Skeletal muscle satellite cell (primary cell): Measurements from ENCODE around the gene ZCCHC8.
A peak's percentile ranks its signal among the peaks of the same experiment; 100 is the strongest.
"Not testable (repeated sequence)": the region's sequence is repeated elsewhere in the genome, so short reads cannot be mapped to it uniquely, and the experiment has no call there.

Experiments used
- H3K27me3 ChIP-seq: 2 replicates; pipeline ENCODE4 v1.7.0; 2013; ENCODE audit warnings: low read length; ENCODE audit not compliant: control insufficient read depth, insufficient read depth
- H3K36me3 ChIP-seq: 2 replicates; pipeline ENCODE4 v1.7.0; 2013; ENCODE audit warnings: mild to moderate bottlenecking, control low read depth, low read length; ENCODE audit not compliant: insufficient read depth
- H3K4me1 ChIP-seq: 2 replicates; pipeline ENCODE4 v1.7.0; 2013; ENCODE audit warnings: low read length; ENCODE audit not compliant: control insufficient read depth, insufficient read depth
- H3K4me2 ChIP-seq: 2 replicates; pipeline ENCODE4 v1.7.0; 2013; ENCODE audit warnings: mild to moderate bottlenecking, low read length
- H3K4me3 ChIP-seq: 2 replicates; pipeline ENCODE4 v1.7.0; 2013; ENCODE audit warnings: low read length
- H3K9ac ChIP-seq: 2 replicates; pipeline ENCODE4 v1.7.0; 2013; ENCODE audit warnings: mild to moderate bottlenecking, low read depth, low read length, moderate library complexity
- H3K9me3 ChIP-seq: replicated peaks from 2 replicates; pipeline ENCODE4 v1.7.0; 2013; ENCODE audit warnings: mild to moderate bottlenecking, control low read depth, low read length

The ZCCHC8 gene

DNA sequence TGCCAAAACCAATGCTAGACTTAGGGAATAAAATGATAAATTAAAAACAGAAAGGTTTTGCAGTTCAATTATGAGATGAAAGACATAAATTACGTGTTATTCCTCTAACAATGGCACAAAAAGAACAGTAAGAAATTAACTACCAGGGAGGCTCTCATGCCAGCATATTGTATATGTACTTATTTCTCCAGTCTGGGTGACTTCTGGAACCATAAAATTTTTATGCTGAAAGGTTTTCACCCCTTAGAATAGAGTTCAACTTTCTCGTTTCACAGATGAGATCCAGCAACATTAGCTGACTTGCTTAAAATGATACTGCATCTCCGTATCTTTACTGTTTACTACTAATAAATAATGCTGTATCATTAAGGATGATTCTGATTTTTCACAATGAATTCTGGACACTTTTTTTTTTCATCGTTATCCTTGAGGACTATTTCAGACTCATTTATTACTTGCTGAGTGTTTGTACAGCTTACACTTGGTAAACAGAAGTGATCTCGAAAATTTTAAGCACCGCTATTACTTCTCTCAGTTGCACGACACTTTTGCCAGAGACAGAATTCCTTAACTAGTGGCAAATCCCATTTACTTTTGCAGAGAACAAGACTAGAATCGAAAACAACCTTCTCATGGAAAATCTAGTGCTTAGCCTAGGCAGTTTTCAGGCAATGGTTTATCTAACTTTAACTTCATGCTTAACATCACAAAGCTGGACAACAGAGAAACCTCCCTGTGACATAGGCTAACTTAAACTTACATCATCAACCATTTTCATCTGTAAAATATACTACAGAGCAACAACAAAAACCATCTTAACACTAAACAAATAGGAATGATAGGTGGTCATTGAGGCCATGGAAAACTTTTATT is 23.4 kb upstream of the ZCCHC8 start:
- H3K4me2 ChIP-seq = peak overlapping the region; percentile 80
- peak overlapping the region; percentile 98 for H3K9ac ChIP-seq
- H3K4me1 ChIP-seq = peaks cover 34% of the 10 kb centered on the region
- H3K4me3 ChIP-seq = peak overlapping the region; percentile 76
- H3K9me3 ChIP-seq = no peaks in the 10 kb centered on the region
- no peaks in the 10 kb centered on the region for H3K27me3 ChIP-seq
- peaks cover 57% of the 10 kb centered on the region for H3K36me3 ChIP-seq

DNA sequence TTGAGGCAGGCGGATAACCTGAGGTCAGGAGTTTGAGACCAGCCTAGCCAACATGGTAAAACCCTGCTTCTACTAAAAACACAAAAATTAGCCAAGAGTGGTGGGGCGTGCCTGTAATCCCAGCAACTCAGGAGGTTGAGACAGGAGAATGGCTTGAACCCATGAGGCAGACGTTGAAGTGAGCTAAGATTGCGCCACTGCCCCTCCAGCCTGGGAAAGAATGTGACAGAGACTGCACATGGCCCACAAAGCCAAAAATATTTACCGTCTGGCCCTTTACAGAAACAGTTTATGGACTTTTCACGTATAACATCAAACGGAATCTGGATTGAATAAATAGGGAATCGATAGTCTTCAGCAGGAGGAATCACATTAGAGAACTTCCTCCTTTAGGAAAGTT is 22.5 kb upstream of the ZCCHC8 start:
- H3K9me3 ChIP-seq = no peaks in the 10 kb centered on the region
- H3K36me3 ChIP-seq = peaks cover 64% of the 10 kb centered on the region
- H3K27me3 ChIP-seq = no peaks in the 10 kb centered on the region
- H3K9ac ChIP-seq = peak overlapping the region; percentile 98
- peaks cover 39% of the 10 kb centered on the region for H3K4me1 ChIP-seq
- H3K4me3 ChIP-seq = peak overlapping the region; percentile 76
- H3K4me2 ChIP-seq = peak overlapping the region; percentile 80

DNA sequence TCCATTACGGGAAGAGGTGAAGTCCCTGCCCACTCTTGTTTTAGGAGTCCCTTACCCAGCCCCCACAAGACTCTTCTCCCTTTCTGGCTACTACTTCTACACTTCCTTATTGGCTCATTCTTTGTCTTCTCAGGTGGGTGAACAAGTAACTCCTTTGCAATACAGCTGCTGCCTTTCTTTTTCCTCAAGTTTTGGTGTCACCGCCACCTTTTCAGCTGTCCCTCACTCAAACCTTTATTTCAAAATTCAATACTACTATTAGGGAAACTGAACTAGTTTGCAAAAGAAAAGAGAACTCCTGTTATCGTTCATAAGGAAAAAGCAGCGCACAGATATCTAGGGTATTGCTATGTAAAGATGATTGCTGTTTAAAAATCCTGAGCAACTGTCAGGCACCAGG is 19.9 kb upstream of the ZCCHC8 start:
- H3K9ac ChIP-seq = no peak overlapping the region
- H3K4me2 ChIP-seq = no peak overlapping the region
- no peaks in the 10 kb centered on the region for H3K9me3 ChIP-seq
- H3K4me3 ChIP-seq = no peak overlapping the region
- H3K27me3 ChIP-seq = no peaks in the 10 kb centered on the region
- H3K4me1 ChIP-seq = peaks cover 42% of the 10 kb centered on the region
- peaks cover 86% of the 10 kb centered on the region for H3K36me3 ChIP-seq

DNA sequence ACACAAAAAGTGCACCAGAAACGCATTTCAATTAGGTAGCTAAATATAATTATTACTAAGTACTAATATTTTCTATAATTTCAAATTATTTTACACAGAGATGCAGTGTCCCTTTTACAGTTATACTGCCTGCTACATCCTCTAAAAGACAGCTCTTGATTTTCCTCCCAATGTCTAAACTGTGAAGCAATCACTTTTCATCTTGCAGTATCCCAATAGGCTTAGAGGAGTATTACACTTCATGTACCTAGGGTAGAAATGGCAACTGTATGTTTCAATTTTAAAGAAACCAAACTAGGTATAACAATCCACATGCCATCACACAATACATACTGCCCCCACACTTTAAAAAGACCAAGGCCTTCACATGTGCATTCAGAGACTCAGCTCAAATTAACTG is 18.7 kb upstream of the ZCCHC8 start:
- no peaks in the 10 kb centered on the region for H3K9me3 ChIP-seq
- peaks cover 94% of the 10 kb centered on the region for H3K36me3 ChIP-seq
- H3K9ac ChIP-seq = no peak overlapping the region
- no peak overlapping the region for H3K4me3 ChIP-seq
- peaks cover 42% of the 10 kb centered on the region for H3K4me1 ChIP-seq
- H3K4me2 ChIP-seq = no peak overlapping the region
- H3K27me3 ChIP-seq = no peaks in the 10 kb centered on the region

DNA sequence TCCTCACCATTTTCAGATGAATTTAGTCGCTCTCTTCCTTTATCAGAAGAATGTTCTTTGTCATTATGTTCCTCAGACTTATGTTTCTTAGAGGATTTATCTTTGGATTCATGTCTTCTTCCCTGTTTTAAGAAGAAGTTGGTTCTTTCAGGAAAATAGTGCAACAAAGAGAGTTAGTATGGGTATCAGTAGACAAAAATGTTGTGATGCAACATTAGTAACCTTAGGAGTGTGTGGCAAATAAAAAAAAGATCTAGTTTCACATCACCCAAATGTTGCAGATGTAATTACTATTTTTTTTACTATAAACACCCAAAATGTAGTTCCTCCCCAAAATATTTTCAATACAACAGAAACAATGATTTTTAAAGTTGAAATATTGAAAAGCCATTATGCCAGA is 18.2 kb upstream of the ZCCHC8 start:
- H3K36me3 ChIP-seq = peaks cover 92% of the 10 kb centered on the region

DNA sequence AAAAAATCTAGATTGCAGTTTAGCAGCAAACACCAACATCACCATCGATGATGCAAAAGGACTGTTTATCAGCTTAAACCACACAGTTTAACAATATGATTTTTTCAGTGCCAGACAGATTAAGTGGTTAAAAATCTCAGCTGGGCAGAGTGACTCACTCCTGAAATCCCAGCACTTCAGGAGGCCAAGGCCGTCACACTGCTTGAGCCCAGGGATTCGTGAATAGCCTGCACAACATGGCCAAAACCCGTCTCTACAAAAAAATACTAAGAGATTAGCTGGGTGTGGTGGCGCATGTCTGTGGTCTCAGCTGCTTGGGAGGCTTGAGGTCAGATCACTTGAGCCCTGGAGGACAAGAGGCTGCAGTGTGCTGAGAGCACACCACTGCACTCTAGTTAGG is 17.1 kb upstream of the ZCCHC8 start:
- Histone ChIP-seq H3K36me3 (peaks cover 91% of the 10 kb centered on the region), H3K4me1 (peaks cover 26% of the 10 kb centered on the region), H3K4me2 (no peak overlapping the region), H3K9ac (no peak overlapping the region), H3K9me3 (no peaks in the 10 kb centered on the region), H3K4me3 (no peak overlapping the region), H3K27me3 (no peaks in the 10 kb centered on the region)

More for the DNA sequence above, 18.2 kb upstream of the ZCCHC8 start:
- H3K4me3 ChIP-seq = no peak overlapping the region
- peaks cover 36% of the 10 kb centered on the region for H3K4me1 ChIP-seq
- no peak overlapping the region for H3K4me2 ChIP-seq
- H3K9ac ChIP-seq = no peak overlapping the region
- H3K9me3 ChIP-seq = no peaks in the 10 kb centered on the region
- H3K27me3 ChIP-seq = no peaks in the 10 kb centered on the region

DNA sequence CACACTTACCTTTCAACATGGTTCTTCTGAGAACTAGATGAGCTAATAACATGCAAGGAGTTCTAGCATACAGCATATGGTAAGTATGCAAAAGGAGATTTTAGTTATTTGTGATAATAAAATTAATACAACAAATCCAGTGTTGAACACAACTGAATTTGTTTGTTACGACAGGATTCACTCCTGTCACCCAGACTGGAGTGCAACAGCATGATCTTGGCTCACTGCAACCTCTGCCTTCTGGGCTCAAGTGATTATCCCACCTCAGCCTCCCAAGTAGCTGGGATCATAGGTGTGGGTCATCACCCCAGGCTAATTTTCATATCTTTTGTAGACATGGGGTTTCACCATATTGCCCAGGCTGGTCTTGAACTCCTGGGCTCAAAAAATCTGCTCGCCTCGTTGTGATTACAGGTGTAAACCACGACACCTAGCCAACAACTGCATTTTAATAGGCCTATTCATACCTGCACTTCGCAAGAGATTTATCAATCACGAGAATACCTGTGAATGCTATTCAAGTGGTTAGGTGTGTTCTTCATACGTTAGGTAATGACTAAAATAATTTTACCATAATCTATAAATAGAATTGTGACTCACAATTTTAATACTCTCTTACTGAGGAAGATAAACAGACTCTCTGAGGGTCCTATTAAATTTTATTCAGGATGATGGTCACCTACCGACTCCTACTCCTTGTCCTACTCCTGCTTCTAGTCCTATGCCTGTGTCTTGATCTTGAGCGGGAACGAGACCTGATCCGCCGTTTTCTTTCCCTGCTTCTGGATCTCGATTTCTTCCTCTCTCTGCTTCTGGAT is 16.0 kb upstream of the ZCCHC8 start:
- H3K4me2 ChIP-seq = no peak overlapping the region
- no peak overlapping the region for H3K4me3 ChIP-seq
- H3K9ac ChIP-seq = no peak overlapping the region
- H3K27me3 ChIP-seq = no peaks in the 10 kb centered on the region
- H3K36me3 ChIP-seq = peaks cover 94% of the 10 kb centered on the region
- H3K4me1 ChIP-seq = peaks cover 19% of the 10 kb centered on the region
- H3K9me3 ChIP-seq = no peaks in the 10 kb centered on the region

DNA sequence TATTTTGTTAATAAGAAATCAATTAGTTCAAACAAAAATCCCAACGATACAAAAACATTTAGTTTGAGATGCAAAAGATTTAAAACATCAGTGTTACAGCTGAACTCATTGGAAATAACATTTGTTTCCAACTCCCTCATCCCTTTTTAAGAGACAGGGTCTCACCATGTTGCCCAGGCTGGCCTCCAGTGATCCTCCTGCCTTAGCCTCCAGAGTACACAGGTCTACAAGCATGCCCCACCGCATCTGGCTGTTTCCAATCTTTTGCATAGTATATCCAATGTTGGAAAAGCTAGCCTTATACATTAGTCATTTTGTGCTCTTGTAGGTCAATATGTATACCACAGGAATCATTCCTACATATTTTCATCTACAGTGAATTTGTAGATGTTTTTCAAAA is 14.5 kb upstream of the ZCCHC8 start:
- Histone ChIP-seq H3K4me1 (peaks cover 19% of the 10 kb centered on the region), H3K4me2 (no peak overlapping the region), H3K36me3 (peaks cover 94% of the 10 kb centered on the region), H3K9me3 (no peaks in the 10 kb centered on the region), H3K9ac (no peak overlapping the region), H3K27me3 (no peaks in the 10 kb centered on the region), H3K4me3 (no peak overlapping the region)

DNA sequence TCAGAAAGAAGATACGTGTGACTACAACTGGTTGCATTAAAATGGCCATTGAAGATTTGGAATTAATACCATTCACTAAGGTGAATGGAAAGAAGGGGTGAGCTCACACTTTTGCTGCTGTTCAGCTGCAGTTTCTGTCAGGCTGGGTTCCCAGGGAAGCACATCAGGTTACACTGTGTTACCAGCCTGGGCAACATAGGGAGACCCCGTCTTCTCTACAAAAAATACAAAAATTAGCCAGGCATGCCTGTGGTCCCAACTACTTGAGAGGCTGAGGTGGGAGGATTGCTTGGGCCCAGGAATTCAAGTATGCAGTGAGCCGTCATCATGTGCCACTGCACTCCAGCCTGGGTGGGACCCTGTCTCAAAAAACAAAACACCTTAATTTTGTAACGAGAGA is 12.9 kb upstream of the ZCCHC8 start:
- Histone ChIP-seq H3K9me3 (no peaks in the 10 kb centered on the region), H3K4me1 (peaks cover 10% of the 10 kb centered on the region), H3K36me3 (peaks cover 94% of the 10 kb centered on the region), H3K9ac (no peak overlapping the region), H3K4me3 (no peak overlapping the region), H3K4me2 (no peak overlapping the region), H3K27me3 (no peaks in the 10 kb centered on the region)

DNA sequence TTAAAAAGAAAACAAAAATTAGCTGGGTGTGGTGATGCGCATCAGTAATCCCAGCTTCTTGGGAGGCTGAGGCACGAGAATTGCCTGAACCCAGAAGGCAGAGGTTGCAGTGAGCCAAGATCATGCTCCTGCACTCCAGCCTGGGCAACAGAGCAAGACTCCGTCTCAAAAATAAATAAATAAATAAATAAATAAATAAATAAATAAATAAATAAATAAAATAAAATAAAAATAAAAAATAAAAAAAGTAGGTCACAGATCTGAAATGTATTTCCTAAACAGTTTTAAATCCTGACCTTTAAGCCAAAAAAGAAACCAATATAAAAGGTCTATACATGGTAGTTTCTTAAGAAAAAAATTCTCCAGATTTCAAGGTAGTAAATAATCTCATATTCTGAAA is 12.3 kb upstream of the ZCCHC8 start:
- peaks cover 96% of the 10 kb centered on the region for H3K36me3 ChIP-seq
- not testable (repeated sequence) for H3K9ac ChIP-seq, H3K4me2 ChIP-seq, H3K4me1 ChIP-seq, H3K9me3 ChIP-seq, H3K4me3 ChIP-seq, H3K27me3 ChIP-seq

DNA sequence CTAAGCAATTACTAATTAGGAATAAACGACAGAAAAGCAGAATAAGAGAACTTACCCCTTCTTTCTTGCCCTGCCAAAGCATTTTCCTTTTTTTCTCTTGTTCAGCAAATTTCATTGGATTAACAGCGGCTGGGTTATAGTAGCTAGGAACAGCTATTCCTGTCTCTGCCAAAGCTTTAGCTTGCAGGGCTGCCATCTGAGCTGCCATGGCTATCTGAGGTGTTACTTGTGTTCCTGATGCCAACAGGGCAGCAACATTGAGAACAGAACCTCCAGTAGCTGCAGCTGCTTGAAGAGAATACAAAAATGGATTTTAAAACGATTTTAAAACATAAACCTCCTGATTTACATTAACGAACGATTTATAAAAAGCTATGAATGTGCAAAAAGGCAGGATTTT is 7.4 kb upstream of the ZCCHC8 start:
- H3K36me3 ChIP-seq = peaks cover 97% of the 10 kb centered on the region
- H3K4me1 ChIP-seq = no peaks in the 10 kb centered on the region
- no peak overlapping the region for H3K4me3 ChIP-seq
- no peak overlapping the region for H3K4me2 ChIP-seq
- no peaks in the 10 kb centered on the region for H3K9me3 ChIP-seq
- H3K9ac ChIP-seq = no peak overlapping the region
- H3K27me3 ChIP-seq = no peaks in the 10 kb centered on the region
